ENCODE measurements around the gene N4BP2L2. TPM values are rescaled to one million over a fixed set of nuclear protein-coding genes. Genes with fewer than 3 reads are reported as not detected.

N4BP2L2 gene
- total and polyA plus RNA-seq, 2 experiments from 2014 or later: 63.1 to 160 TPM

DNA sequence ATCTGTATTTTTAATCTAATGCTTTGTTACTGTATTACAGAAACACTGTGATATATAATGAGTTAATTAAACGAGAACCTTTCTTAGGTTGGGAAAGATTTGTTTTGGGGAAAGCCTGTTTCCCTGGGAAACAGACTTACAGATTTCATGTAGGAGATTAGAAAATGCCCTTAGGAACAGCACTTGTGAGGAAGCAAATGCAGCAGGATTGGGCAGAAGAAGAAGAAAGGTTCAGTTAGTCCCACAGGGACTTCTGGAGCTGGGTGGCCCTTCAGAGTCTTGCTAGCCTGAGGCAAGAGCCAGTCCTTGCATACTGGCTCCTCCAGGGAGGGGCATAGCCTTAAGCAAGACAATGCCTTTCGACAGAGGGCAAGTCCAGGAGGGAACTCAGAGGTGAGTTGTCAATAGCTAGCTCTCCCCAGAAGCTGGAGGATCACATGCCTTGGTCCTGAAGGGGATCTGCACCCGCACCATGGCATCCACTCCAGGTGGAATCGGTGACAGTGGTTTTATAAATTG, 147.4 kb downstream of the N4BP2L2 start:
- Histone ChIP-seq H3K9me2 (ENCODE audit: insufficient read depth) (no peaks in the 10 kb centered on the region), H3K4me2 (no peak overlapping the region), H3K36me3 (ENCODE audit: insufficient read depth) (no peaks in the 10 kb centered on the region; the same call in 1 of the 2 replicates), H4K20me1 (replicated peaks; ENCODE audit: insufficient read depth) (no peaks in the 10 kb centered on the region), H3K79me2 (replicated peaks; ENCODE audit: insufficient read depth) (no peaks in the 10 kb centered on the region), H2AFZ (no peak overlapping the region), H3K4me1 (ENCODE audit: insufficient read depth) (peaks cover 19% of the 10 kb centered on the region), H3F3A (replicated peaks; ENCODE audit: low read depth) (no peaks in the 10 kb centered on the region), H3K27ac (ENCODE audit: low read depth) (peak overlapping the region; percentile 12; the same call in 1 of the 2 replicates), H3K27me3 (ENCODE audit: insufficient read depth) (no peaks in the 10 kb centered on the region), H3K4me3 (no peak overlapping the region)
- ATAC-seq: peak; percentile 100
- Mint-ChIP-seq H3K9me3 (no peaks in the 10 kb centered on the region), H3K27ac (0 out of 2 replicates have a peak overlapping the region, but pooled peaks have one; percentile 72), H3K4me3 (no peak overlapping the region), H3K36me3 (ENCODE audit: low read depth) (peaks cover 9% of the 10 kb centered on the region; the same call in 2 of the 3 replicates), H3K27me3 (ENCODE audit: insufficient read depth, low read depth, poor library complexity) (no peaks in the 10 kb centered on the region), H3K4me1 (peaks cover 9% of the 10 kb centered on the region)
- peak; percentile 79 for DNase-seq (ENCODE audit: low spot score)
- TF ChIP-seq, protein P1, sequence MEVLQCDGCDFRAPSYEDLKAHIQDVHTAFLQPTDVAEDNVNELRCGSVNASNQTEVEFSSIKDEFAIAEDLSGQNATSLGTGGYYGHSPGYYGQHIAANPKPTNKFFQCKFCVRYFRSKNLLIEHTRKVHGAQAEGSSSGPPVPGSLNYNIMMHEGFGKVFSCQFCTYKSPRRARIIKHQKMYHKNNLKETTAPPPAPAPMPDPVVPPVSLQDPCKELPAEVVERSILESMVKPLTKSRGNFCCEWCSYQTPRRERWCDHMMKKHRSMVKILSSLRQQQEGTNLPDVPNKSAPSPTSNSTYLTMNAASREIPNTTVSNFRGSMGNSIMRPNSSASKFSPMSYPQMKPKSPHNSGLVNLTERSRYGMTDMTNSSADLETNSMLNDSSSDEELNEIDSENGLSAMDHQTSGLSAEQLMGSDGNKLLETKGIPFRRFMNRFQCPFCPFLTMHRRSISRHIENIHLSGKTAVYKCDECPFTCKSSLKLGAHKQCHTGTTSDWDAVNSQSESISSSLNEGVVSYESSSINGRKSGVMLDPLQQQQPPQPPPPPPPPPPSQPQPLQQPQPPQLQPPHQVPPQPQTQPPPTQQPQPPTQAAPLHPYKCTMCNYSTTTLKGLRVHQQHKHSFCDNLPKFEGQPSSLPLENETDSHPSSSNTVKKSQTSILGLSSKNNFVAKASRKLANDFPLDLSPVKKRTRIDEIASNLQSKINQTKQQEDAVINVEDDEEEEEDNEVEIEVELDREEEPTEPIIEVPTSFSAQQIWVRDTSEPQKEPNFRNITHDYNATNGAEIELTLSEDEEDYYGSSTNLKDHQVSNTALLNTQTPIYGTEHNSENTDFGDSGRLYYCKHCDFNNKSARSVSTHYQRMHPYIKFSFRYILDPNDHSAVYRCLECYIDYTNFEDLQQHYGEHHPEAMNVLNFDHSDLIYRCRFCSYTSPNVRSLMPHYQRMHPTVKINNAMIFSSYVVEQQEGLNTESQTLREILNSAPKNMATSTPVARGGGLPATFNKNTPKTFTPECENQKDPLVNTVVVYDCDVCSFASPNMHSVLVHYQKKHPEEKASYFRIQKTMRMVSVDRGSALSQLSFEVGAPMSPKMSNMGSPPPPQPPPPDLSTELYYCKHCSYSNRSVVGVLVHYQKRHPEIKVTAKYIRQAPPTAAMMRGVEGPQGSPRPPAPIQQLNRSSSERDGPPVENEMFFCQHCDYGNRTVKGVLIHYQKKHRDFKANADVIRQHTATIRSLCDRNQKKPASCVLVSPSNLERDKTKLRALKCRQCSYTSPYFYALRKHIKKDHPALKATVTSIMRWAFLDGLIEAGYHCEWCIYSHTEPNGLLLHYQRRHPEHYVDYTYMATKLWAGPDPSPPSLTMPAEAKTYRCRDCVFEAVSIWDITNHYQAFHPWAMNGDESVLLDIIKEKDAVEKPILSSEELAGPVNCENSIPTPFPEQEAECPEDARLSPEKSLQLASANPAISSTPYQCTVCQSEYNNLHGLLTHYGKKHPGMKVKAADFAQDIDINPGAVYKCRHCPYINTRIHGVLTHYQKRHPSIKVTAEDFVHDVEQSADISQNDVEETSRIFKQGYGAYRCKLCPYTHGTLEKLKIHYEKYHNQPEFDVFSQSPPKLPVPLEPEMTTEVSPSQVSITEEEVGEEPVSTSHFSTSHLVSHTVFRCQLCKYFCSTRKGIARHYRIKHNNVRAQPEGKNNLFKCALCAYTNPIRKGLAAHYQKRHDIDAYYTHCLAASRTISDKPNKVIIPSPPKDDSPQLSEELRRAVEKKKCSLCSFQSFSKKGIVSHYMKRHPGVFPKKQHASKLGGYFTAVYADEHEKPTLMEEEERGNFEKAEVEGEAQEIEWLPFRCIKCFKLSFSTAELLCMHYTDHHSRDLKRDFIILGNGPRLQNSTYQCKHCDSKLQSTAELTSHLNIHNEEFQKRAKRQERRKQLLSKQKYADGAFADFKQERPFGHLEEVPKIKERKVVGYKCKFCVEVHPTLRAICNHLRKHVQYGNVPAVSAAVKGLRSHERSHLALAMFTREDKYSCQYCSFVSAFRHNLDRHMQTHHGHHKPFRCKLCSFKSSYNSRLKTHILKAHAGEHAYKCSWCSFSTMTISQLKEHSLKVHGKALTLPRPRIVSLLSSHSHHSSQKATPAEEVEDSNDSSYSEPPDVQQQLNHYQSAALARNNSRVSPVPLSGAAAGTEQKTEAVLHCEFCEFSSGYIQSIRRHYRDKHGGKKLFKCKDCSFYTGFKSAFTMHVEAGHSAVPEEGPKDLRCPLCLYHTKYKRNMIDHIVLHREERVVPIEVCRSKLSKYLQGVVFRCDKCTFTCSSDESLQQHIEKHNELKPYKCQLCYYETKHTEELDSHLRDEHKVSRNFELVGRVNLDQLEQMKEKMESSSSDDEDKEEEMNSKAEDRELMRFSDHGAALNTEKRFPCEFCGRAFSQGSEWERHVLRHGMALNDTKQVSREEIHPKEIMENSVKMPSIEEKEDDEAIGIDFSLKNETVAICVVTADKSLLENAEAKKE (CRISPR knock-in tag; IDR thresholded peaks at IDR 0.05): no peak
- TF ChIP-seq NANOG (IDR thresholded peaks at IDR 0.05; ENCODE audit: borderline replicate concordance): no peak
- no peak for TF ChIP-seq STAT1 (IDR thresholded peaks at IDR 0.05; ENCODE audit: unreplicated experiment)
- TF ChIP-seq EZH2phosphoT487 (IDR thresholded peaks at IDR 0.05; ENCODE audit: unreplicated experiment): no peak
- TF ChIP-seq, protein P2, sequence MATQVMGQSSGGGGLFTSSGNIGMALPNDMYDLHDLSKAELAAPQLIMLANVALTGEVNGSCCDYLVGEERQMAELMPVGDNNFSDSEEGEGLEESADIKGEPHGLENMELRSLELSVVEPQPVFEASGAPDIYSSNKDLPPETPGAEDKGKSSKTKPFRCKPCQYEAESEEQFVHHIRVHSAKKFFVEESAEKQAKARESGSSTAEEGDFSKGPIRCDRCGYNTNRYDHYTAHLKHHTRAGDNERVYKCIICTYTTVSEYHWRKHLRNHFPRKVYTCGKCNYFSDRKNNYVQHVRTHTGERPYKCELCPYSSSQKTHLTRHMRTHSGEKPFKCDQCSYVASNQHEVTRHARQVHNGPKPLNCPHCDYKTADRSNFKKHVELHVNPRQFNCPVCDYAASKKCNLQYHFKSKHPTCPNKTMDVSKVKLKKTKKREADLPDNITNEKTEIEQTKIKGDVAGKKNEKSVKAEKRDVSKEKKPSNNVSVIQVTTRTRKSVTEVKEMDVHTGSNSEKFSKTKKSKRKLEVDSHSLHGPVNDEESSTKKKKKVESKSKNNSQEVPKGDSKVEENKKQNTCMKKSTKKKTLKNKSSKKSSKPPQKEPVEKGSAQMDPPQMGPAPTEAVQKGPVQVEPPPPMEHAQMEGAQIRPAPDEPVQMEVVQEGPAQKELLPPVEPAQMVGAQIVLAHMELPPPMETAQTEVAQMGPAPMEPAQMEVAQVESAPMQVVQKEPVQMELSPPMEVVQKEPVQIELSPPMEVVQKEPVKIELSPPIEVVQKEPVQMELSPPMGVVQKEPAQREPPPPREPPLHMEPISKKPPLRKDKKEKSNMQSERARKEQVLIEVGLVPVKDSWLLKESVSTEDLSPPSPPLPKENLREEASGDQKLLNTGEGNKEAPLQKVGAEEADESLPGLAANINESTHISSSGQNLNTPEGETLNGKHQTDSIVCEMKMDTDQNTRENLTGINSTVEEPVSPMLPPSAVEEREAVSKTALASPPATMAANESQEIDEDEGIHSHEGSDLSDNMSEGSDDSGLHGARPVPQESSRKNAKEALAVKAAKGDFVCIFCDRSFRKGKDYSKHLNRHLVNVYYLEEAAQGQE (IDR thresholded peaks at IDR 0.05; ENCODE audit: unreplicated experiment): no peak
- TF ChIP-seq, protein P3, sequence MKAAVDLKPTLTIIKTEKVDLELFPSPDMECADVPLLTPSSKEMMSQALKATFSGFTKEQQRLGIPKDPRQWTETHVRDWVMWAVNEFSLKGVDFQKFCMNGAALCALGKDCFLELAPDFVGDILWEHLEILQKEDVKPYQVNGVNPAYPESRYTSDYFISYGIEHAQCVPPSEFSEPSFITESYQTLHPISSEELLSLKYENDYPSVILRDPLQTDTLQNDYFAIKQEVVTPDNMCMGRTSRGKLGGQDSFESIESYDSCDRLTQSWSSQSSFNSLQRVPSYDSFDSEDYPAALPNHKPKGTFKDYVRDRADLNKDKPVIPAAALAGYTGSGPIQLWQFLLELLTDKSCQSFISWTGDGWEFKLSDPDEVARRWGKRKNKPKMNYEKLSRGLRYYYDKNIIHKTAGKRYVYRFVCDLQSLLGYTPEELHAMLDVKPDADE (IDR thresholded peaks at IDR 0.05): no peak
- TF ChIP-seq ZNF114 (CRISPR knock-in tag; IDR thresholded peaks at IDR 0.05): no peak
- TF ChIP-seq POLR2AphosphoS5 (IDR thresholded peaks at IDR 0.05; ENCODE audit: low read depth): no peak
- no peak for TF ChIP-seq EZH2 (IDR thresholded peaks at IDR 0.05; ENCODE audit: low read depth, unreplicated experiment)
- no peak for TF ChIP-seq JUNB (IDR thresholded peaks at IDR 0.05; ENCODE audit: unreplicated experiment)
- TF ChIP-seq CREB1 (CRISPR knock-in tag; IDR thresholded peaks at IDR 0.05; ENCODE audit: low read depth): no peak
- TF ChIP-seq, protein P4, sequence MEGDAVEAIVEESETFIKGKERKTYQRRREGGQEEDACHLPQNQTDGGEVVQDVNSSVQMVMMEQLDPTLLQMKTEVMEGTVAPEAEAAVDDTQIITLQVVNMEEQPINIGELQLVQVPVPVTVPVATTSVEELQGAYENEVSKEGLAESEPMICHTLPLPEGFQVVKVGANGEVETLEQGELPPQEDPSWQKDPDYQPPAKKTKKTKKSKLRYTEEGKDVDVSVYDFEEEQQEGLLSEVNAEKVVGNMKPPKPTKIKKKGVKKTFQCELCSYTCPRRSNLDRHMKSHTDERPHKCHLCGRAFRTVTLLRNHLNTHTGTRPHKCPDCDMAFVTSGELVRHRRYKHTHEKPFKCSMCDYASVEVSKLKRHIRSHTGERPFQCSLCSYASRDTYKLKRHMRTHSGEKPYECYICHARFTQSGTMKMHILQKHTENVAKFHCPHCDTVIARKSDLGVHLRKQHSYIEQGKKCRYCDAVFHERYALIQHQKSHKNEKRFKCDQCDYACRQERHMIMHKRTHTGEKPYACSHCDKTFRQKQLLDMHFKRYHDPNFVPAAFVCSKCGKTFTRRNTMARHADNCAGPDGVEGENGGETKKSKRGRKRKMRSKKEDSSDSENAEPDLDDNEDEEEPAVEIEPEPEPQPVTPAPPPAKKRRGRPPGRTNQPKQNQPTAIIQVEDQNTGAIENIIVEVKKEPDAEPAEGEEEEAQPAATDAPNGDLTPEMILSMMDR (conservative IDR thresholded peaks at IDR 0.05; ENCODE audit: low read depth in 2 of 2): no peak
- no peak for TF ChIP-seq ZNF331 (CRISPR knock-in tag; IDR thresholded peaks at IDR 0.05; ENCODE audit: low read depth)

Measured in GM23338 (cell line).